Stimulated activated naive CD4-positive, alpha-beta T cell treated with Interleukin-2 at 50 U/mL for 16 hours (primary cell): ENCODE measurements around the gene FBXO40.

Experiments
- DNase-seq: peaks from one replicate; lab custom pipeline; 2025; lab: John Stamatoyannopoulos, UW

Gene FBXO40

GRCh38 chr3:121619691-121620090 is 26.5 kb downstream of the FBXO40 start:
- DNase-seq: no peak

- no peak for DNase-seq
Measured at GRCh38 chr3:121621491-121621890, 28.3 kb downstream of the FBXO40 start.

GRCh38 chr3:121624147-121624899 is 31.1 kb downstream of the FBXO40 start:
- DNase-seq: no peak

- DNase-seq: no peak
Measured at GRCh38 chr3:121626495-121626894, 33.3 kb downstream of the FBXO40 start.

- DNase-seq: no peak
Measured at GRCh38 chr3:121627211-121627610, 34.0 kb downstream of the FBXO40 start.

GRCh38 chr3:121627622-121628021 is 34.4 kb downstream of the FBXO40 start:
- no peak for DNase-seq

GRCh38 chr3:121629601-121630000 is 36.4 kb downstream of the FBXO40 start:
- no peak for DNase-seq

GRCh38 chr3:121630355-121630754 is 37.2 kb downstream of the FBXO40 start:
- no peak for DNase-seq

GRCh38 chr3:121637922-121638321 is 44.7 kb downstream of the FBXO40 start:
- DNase-seq: no peak

GRCh38 chr3:121641127-121641526 is 47.9 kb downstream of the FBXO40 start:
- DNase-seq: no peak

- no peak for DNase-seq
Measured at GRCh38 chr3:121642601-121643314, 49.6 kb downstream of the FBXO40 start.

- DNase-seq: no peak
Measured at GRCh38 chr3:121645054-121645453, 51.9 kb downstream of the FBXO40 start.

- DNase-seq: no peak
Measured at GRCh38 chr3:121648219-121648958, 55.2 kb downstream of the FBXO40 start.

GRCh38 chr3:121649645-121650044 is 56.5 kb downstream of the FBXO40 start:
- DNase-seq: no peak

- no peak for DNase-seq
Measured at GRCh38 chr3:121651684-121652083, 58.5 kb downstream of the FBXO40 start.

- no peak for DNase-seq
Measured at GRCh38 chr3:121654493-121655385, 61.6 kb downstream of the FBXO40 start.

GRCh38 chr3:121658716-121659435 is 65.7 kb downstream of the FBXO40 start:
- no peak for DNase-seq

- DNase-seq: no peak
Measured at GRCh38 chr3:121659586-121659985, 66.4 kb downstream of the FBXO40 start.

- peak; percentile 65 for DNase-seq
Measured at GRCh38 chr3:121660356-121661171, 67.4 kb downstream of the FBXO40 start, which contains the start of gene HCLS1. TSS of gene HCLS1 (minus strand) at chr3:121660903. CDS start at chr3:121658347, 2,556 bp downstream.

GRCh38 chr3:121661376-121661775 is 68.2 kb downstream of the FBXO40 start:
- DNase-seq: no peak
